Lower leg skin (tissue), 3 donors: ENCODE measurements around the gene PCGF5.

Experiments
- POLR2A ChIP-seq, 2 donors: fragments of 450-650 bp; IDR thresholded peaks; one replicate each; pipeline ENCODE4 v1.6.1; 2016 to 2017; ENCODE audit warnings: antibody characterized with exemption in 2 of 2, mild to moderate bottlenecking in 1 of 2, moderate library complexity in 1 of 2
- TF ChIP-seq, protein P1 (sequence below), 3 donors: fragments of 450-650 bp; IDR thresholded peaks; one replicate each; pipeline ENCODE4 v1.5.1; 2016; ENCODE audit warnings: antibody characterized with exemption in 3 of 3, mild to moderate bottlenecking in 3 of 3, moderate library complexity in 2 of 3

DNA sequence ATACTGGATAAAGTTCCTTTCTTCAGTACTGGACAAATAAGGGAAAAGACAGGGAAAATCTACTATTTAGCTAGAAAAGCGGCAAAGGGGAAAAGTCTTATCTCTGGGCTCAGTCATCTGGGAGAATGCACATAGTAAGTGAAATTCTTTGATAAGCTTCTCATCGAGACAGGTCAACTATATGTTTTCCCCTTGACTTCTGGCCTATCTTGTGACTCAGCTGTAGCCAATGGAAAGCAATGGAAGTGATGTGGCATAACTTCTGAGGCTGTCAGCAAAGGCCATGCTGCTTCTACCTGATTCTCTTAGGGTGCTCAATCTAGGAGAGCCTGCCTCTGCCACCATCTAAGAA, 91.9 kb downstream of the PCGF5 start:
- TF ChIP-seq, protein P1, sequence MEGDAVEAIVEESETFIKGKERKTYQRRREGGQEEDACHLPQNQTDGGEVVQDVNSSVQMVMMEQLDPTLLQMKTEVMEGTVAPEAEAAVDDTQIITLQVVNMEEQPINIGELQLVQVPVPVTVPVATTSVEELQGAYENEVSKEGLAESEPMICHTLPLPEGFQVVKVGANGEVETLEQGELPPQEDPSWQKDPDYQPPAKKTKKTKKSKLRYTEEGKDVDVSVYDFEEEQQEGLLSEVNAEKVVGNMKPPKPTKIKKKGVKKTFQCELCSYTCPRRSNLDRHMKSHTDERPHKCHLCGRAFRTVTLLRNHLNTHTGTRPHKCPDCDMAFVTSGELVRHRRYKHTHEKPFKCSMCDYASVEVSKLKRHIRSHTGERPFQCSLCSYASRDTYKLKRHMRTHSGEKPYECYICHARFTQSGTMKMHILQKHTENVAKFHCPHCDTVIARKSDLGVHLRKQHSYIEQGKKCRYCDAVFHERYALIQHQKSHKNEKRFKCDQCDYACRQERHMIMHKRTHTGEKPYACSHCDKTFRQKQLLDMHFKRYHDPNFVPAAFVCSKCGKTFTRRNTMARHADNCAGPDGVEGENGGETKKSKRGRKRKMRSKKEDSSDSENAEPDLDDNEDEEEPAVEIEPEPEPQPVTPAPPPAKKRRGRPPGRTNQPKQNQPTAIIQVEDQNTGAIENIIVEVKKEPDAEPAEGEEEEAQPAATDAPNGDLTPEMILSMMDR (IDR thresholded peaks at IDR 0.05): no peak
- TF ChIP-seq POLR2A (IDR thresholded peaks at IDR 0.05): no peak
